ENCODE data around the gene SOAT1.

The SOAT1 gene

GRCh38 chr1:179303200-179303785 is 9.7 kb downstream of the SOAT1 start:
- in situ Hi-C loops (cut with HindIII; ENCODE audit: low sequenced_read_pairs), result no loop called here

GRCh38 chr1:179305450-179305849 is 11.9 kb downstream of the SOAT1 start:
- in situ Hi-C loops (cut with HindIII; ENCODE audit: low sequenced_read_pairs), result no loop called here

GRCh38 chr1:179310291-179310690 is 16.7 kb downstream of the SOAT1 start:
- in situ Hi-C loops (cut with HindIII; ENCODE audit: low sequenced_read_pairs), result no loop called here

GRCh38 chr1:179310721-179311120 is 17.1 kb downstream of the SOAT1 start:
- in situ Hi-C loops (cut with HindIII; ENCODE audit: low sequenced_read_pairs), result no loop called here

- in situ Hi-C loops (cut with HindIII; ENCODE audit: low sequenced_read_pairs), result no loop called here
Observed at GRCh38 chr1:179311149-179311700, 17.6 kb downstream of the SOAT1 start.

GRCh38 chr1:179313004-179313403 is 19.4 kb downstream of the SOAT1 start:
- in situ Hi-C loops (cut with HindIII; ENCODE audit: low sequenced_read_pairs), result no loop called here

- in situ Hi-C loops (cut with HindIII; ENCODE audit: low sequenced_read_pairs), result no loop called here
Observed at GRCh38 chr1:179314928-179315327, 21.3 kb downstream of the SOAT1 start.

- in situ Hi-C loops (cut with HindIII; ENCODE audit: low sequenced_read_pairs), result no loop called here
Observed at GRCh38 chr1:179318491-179318890, 24.9 kb downstream of the SOAT1 start.

GRCh38 chr1:179321533-179322216 is 28.1 kb downstream of the SOAT1 start:
- in situ Hi-C loops (cut with HindIII; ENCODE audit: low sequenced_read_pairs), result no loop called here

GRCh38 chr1:179322557-179322956 is 29.0 kb downstream of the SOAT1 start:
- in situ Hi-C loops (cut with HindIII; ENCODE audit: low sequenced_read_pairs), result no loop called here

GRCh38 chr1:179323436-179323835 is 29.8 kb downstream of the SOAT1 start:
- in situ Hi-C loops (cut with HindIII; ENCODE audit: low sequenced_read_pairs), result no loop called here

GRCh38 chr1:179325836-179326235 is 32.2 kb downstream of the SOAT1 start:
- in situ Hi-C loops (cut with HindIII; ENCODE audit: low sequenced_read_pairs), result no loop called here

GRCh38 chr1:179326746-179327145 is 33.1 kb downstream of the SOAT1 start:
- in situ Hi-C loops (cut with HindIII; ENCODE audit: low sequenced_read_pairs), result no loop called here

GRCh38 chr1:179327196-179327595 is 33.6 kb downstream of the SOAT1 start:
- in situ Hi-C loops (cut with HindIII; ENCODE audit: low sequenced_read_pairs), result no loop called here

GRCh38 chr1:179327679-179328078 is 34.1 kb downstream of the SOAT1 start:
- in situ Hi-C loops (cut with HindIII; ENCODE audit: low sequenced_read_pairs), result no loop called here

- in situ Hi-C loops (cut with HindIII; ENCODE audit: low sequenced_read_pairs), result no loop called here
Observed at GRCh38 chr1:179329862-179330261, 36.3 kb downstream of the SOAT1 start.

- in situ Hi-C loops (cut with HindIII; ENCODE audit: low sequenced_read_pairs), result no loop called here
Observed at GRCh38 chr1:179334440-179334839, 40.8 kb downstream of the SOAT1 start.

- in situ Hi-C loops (cut with HindIII; ENCODE audit: low sequenced_read_pairs), result no loop called here
Observed at GRCh38 chr1:179337288-179337687, 43.7 kb downstream of the SOAT1 start.

GRCh38 chr1:179337942-179338560 is 44.5 kb downstream of the SOAT1 start:
- in situ Hi-C loops (cut with HindIII; ENCODE audit: low sequenced_read_pairs), result no loop called here

GRCh38 chr1:179340918-179341317 is 47.3 kb downstream of the SOAT1 start:
- in situ Hi-C loops (cut with HindIII; ENCODE audit: low sequenced_read_pairs), result no loop called here

GRCh38 chr1:179341943-179342547 is 48.4 kb downstream of the SOAT1 start:
- in situ Hi-C loops (cut with HindIII; ENCODE audit: low sequenced_read_pairs), result no loop called here
